Measurements from ENCODE around the gene IRX5. TPM values are rescaled to one million over a fixed set of nuclear protein-coding genes. Genes with fewer than 3 reads are reported as not detected.

Gene IRX5
- total RNA-seq, 3 donors from 2014 or later (not counting 1 experiment from before 2014, with no cell fraction given): not detected

DNA sequence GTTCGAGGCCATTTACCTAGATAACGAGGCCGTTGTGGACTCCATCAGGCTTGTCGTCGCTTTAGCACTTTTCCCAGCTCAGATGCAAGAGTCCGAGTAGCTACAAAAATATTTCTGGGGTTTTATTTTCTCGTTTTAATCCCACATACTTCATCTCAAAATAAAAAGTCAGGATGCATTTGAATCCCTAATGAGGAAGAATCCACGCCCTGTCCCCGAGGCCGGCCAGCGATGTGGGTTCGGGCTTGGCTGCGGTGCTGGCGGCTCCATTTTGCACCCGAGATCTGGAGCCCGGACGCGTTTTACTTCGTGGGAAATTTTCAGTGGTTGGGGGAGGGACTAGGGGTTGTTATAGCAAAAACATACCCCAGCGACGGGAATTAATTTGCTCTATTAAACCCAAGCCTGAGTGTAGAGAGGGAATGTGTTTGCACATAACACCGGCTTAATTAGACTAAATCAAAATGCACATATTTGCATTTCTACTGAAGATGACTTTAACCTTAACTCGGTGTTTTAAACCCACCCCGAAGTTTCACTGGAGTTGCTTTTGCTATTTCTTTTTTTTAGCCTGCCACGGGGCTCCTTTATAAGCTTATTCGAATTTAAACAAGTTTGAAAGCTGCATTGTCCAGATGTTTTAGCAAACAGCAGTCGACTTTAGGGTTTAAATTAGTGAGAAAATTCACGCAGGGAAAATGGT, 4.8 kb downstream of the IRX5 start:
- ATAC-seq: no peak
- TF ChIP-seq, protein P1, sequence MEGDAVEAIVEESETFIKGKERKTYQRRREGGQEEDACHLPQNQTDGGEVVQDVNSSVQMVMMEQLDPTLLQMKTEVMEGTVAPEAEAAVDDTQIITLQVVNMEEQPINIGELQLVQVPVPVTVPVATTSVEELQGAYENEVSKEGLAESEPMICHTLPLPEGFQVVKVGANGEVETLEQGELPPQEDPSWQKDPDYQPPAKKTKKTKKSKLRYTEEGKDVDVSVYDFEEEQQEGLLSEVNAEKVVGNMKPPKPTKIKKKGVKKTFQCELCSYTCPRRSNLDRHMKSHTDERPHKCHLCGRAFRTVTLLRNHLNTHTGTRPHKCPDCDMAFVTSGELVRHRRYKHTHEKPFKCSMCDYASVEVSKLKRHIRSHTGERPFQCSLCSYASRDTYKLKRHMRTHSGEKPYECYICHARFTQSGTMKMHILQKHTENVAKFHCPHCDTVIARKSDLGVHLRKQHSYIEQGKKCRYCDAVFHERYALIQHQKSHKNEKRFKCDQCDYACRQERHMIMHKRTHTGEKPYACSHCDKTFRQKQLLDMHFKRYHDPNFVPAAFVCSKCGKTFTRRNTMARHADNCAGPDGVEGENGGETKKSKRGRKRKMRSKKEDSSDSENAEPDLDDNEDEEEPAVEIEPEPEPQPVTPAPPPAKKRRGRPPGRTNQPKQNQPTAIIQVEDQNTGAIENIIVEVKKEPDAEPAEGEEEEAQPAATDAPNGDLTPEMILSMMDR (IDR thresholded peaks at IDR 0.05): no peak
- Mint-ChIP-seq H3K9me3 (peaks cover 0 to 2% of the 10 kb centered on the region in 2 donors), H3K36me3 (no peaks in the 10 kb centered on the region), H3K27ac (no peak overlapping the region), H3K4me1 (peaks cover 0 to 10% of the 10 kb centered on the region in 2 donors), H3K27me3 (ENCODE audit: low read depth in 2 of 2) (peaks cover 51 to 55% of the 10 kb centered on the region in 2 donors), H3K4me3 (no peak overlapping the region)
- Histone ChIP-seq H3K4me3 (ENCODE audit: low read length) (no peak overlapping the region), H3K4me1 (ENCODE audit: control insufficient read depth, insufficient read depth, low read length) (peaks cover 32% of the 10 kb centered on the region), H3K9me3 (ENCODE audit: control insufficient read depth, insufficient read depth, low read length) (peaks cover 5% of the 10 kb centered on the region), H3K36me3 (ENCODE audit: control insufficient read depth, insufficient read depth, low read length) (no peaks in the 10 kb centered on the region), H3K27me3 (ENCODE audit: control insufficient read depth, insufficient read depth, low read length) (peaks cover 72% of the 10 kb centered on the region), H3K27ac (ENCODE audit: low read length) (no peak overlapping the region)
- DNase-seq: no peak
- WGBS (ENCODE audit: insufficient coverage): 18% methylated on average over 25 of the region's 28 CpGs
- intact Hi-C loops (cut with micrococcal nuclease): no loop called here

DNA sequence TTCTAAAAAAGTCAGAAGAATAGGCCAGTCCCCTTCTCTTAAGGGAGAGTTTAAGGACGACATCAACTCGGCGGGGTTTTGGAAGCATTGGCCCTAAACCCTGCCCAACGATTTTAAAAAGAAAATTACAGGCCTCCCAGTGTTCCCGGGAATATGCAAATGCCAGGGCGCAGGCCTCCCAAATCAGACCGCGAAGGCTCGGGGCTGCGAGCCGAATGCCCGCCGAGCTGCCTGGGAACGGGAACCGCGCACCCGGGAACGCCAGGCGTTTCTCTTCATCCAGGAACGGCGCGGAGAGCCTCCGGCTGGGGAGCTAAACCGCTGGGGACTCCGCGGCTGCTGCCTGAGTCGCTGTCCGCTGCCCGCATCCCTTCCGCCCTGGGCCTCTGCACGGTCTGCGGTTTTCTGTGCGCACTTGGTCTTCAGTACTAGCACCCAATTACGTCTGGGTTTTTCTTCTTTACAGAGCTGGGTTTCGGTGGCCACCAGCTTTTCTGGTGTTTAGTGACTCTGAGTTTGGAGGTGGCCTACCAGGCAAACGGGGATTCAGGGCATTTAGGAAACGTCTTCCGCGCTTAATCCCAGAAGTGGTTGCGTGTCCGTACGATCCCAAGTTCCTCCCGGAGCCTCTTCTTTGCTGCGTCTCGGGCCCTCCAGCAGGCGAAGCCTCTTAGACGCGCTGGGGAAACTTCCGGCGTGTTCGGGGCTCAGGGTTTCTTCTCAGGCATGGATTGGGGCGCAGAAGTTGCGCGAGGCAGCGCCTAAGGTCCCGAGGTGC, 5.7 kb downstream of the IRX5 start:
- Histone ChIP-seq H3K4me1 (ENCODE audit: control insufficient read depth, insufficient read depth, low read length) (peaks cover 29% of the 10 kb centered on the region), H3K36me3 (ENCODE audit: control insufficient read depth, insufficient read depth, low read length) (no peaks in the 10 kb centered on the region), H3K27ac (ENCODE audit: low read length) (no peak overlapping the region), H3K27me3 (ENCODE audit: control insufficient read depth, insufficient read depth, low read length) (peaks cover 74% of the 10 kb centered on the region), H3K9me3 (ENCODE audit: control insufficient read depth, insufficient read depth, low read length) (peaks cover 5% of the 10 kb centered on the region), H3K4me3 (ENCODE audit: low read length) (no peak overlapping the region)
- Mint-ChIP-seq H3K4me1 (peaks cover 0 to 6% of the 10 kb centered on the region in 2 donors), H3K36me3 (no peaks in the 10 kb centered on the region), H3K27ac (no peak overlapping the region), H3K9me3 (peaks cover 0 to 2% of the 10 kb centered on the region in 2 donors), H3K27me3 (ENCODE audit: low read depth in 2 of 2) (peaks cover 59 to 64% of the 10 kb centered on the region in 2 donors), H3K4me3 (peak overlapping the region; percentile 13)
- intact Hi-C loops (cut with micrococcal nuclease): no loop called here
- ATAC-seq (peak in 1 of 3 donors; percentile 41), DNase-seq (peak in 1 of 2 donors; percentile 38)
- 3% methylated on average over 56 of the region's 56 CpGs for WGBS (ENCODE audit: insufficient coverage)
- TF ChIP-seq, protein P1 (IDR thresholded peaks at IDR 0.05): no peak

DNA sequence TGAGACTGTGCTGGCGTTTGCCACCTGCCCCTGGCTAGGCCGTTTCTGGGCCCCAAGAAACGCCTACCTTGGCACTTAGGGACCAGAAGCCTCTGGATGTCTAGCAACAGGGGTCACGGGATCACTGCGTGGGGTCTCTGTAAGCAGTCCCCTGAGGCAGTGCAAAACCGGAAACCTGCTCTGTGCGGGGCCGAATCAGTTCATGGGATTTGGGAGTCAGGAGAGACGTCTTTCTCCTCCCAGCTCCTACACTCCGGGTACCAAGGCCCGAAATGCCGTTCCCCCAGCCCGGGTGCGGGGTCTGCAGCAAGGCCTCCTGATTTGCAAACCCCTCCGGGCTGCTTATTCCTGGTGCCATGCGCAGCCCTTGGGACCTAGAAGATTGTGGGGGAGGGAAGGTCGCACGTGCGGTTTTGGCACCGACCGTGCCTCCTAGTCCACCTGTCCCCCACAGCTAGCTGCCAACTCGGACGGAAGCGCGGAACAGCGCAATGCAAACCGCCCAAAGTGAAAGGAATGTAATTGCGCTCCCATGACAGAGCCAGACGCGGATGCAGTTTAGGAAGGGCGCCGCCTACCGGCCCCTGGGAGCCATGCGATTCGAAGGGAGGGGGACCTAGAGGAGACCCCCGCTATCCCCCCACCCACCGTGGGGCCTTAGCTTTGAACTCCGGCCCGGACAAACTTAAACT, 6.5 kb downstream of the IRX5 start:
- Histone ChIP-seq H3K4me1 (ENCODE audit: control insufficient read depth, insufficient read depth, low read length) (peaks cover 22% of the 10 kb centered on the region), H3K27me3 (ENCODE audit: control insufficient read depth, insufficient read depth, low read length) (peaks cover 67% of the 10 kb centered on the region), H3K27ac (ENCODE audit: low read length) (no peak overlapping the region), H3K36me3 (ENCODE audit: control insufficient read depth, insufficient read depth, low read length) (no peaks in the 10 kb centered on the region), H3K9me3 (ENCODE audit: control insufficient read depth, insufficient read depth, low read length) (peaks cover 3% of the 10 kb centered on the region), H3K4me3 (ENCODE audit: low read length) (no peak overlapping the region)
- no peaks in the 10 kb centered on the region for H3K36me3 Mint-ChIP-seq
- DNase-seq: peak in 1 of 2 donors; percentile 27
- TF ChIP-seq, protein P1 (IDR thresholded peaks at IDR 0.05): no peak
- peaks cover 55 to 72% of the 10 kb centered on the region in 2 donors for H3K27me3 Mint-ChIP-seq (ENCODE audit: low read depth in 2 of 2)
- intact Hi-C loops (cut with micrococcal nuclease): no loop called here
- no peak overlapping the region for H3K27ac Mint-ChIP-seq
- H3K4me1 Mint-ChIP-seq: no peaks in the 10 kb centered on the region
- 1% methylated on average over 39 of the region's 39 CpGs for WGBS (ENCODE audit: insufficient coverage)
- no peak for ATAC-seq
- H3K9me3 Mint-ChIP-seq: peaks cover 0 to 2% of the 10 kb centered on the region in 2 donors
- no peak overlapping the region for H3K4me3 Mint-ChIP-seq
